ENCODE measurements around the gene HES7. TPM values are rescaled to one million over a fixed set of nuclear protein-coding genes. Genes with fewer than 3 reads are reported as not detected.

The HES7 gene
- total RNA-seq, 1 experiment from 2014 or later = 0.33 TPM

- H3K27ac ChIP-seq (ENCODE audit: insufficient read length, low read depth, low read length) = no peak overlapping the region
- H3K4me1 ChIP-seq (ENCODE audit: insufficient read depth, low read length) = no peaks in the 10 kb centered on the region; the same call in 1 of the 2 replicates
- H3K23ac ChIP-seq (ENCODE audit: insufficient read length, low read depth, low read length) = no peak overlapping the region
- WGBS (ENCODE audit: extremely low coverage, insufficient read length, low lambda C conversion rate) = no CpG with 5 or more reads among the region's 17 CpGs
- H3K4me3 Mint-ChIP-seq = peak overlapping the region; percentile 83 to 92
- H2AFZ ChIP-seq (ENCODE audit: low read length) = no peak overlapping the region
- H2AK5ac ChIP-seq (ENCODE audit: insufficient read length, low read length) = no peak overlapping the region
- H2BK15ac ChIP-seq (ENCODE audit: low read depth, low read length) = no peak overlapping the region
- DNase-seq = peak; percentile 71
- H3K79me2 ChIP-seq (ENCODE audit: insufficient read depth, low read length) = no peaks in the 10 kb centered on the region
- peaks cover 4 to 9% of the 10 kb centered on the region in 2 experiments; a peak in 2 of 5 replicates for H3K9me3 Mint-ChIP-seq
- H3K4me1 Mint-ChIP-seq = peaks cover 10% of the 10 kb centered on the region in 2 experiments
- no peak for TF ChIP-seq CTCF (conservative IDR thresholded peaks at IDR 0.05)
- H2BK12ac ChIP-seq (ENCODE audit: insufficient read length, low read depth, low read length) = no peak overlapping the region
- H3K27me3 ChIP-seq (ENCODE audit: insufficient read depth, low read length) = peaks cover 3% of the 10 kb centered on the region; the same call in 1 of the 2 replicates
- no peak overlapping the region for H2BK5ac ChIP-seq (ENCODE audit: insufficient read length, low read length)
- no peak overlapping the region for H3K4ac ChIP-seq (ENCODE audit: low read depth, low read length)
- peaks cover 10% of the 10 kb centered on the region for H3K23me2 ChIP-seq (ENCODE audit: insufficient read length, low read depth, low read length, poor library complexity, severe bottlenecking)
- H3K18ac ChIP-seq (ENCODE audit: insufficient read length, low read depth, low read length) = no peak overlapping the region
- no peak overlapping the region for H4K91ac ChIP-seq (ENCODE audit: insufficient read length, low read depth, low read length)
- no peak overlapping the region for H3K27ac Mint-ChIP-seq
- no peaks in the 10 kb centered on the region for H3K9me3 ChIP-seq (ENCODE audit: control insufficient read depth, low read depth, low read length)
- no peak overlapping the region for H3K14ac ChIP-seq (ENCODE audit: insufficient read depth, low read length)
- no peak overlapping the region for H4K8ac ChIP-seq (replicated peaks; ENCODE audit: insufficient read length, low read depth, low read length)
- no peak overlapping the region for H2BK20ac ChIP-seq (ENCODE audit: low read depth, low read length, poor library complexity, severe bottlenecking)
- H3K4me2 ChIP-seq (ENCODE audit: insufficient read depth, insufficient read length, low read length) = peak overlapping the region; percentile 55
- H3K79me1 ChIP-seq (ENCODE audit: insufficient read depth, low read depth, low read length, poor library complexity, severe bottlenecking) = no peaks in the 10 kb centered on the region
- H4K5ac ChIP-seq (ENCODE audit: insufficient read length, low read depth, low read length) = no peak overlapping the region
- no peak overlapping the region for H3T11ph ChIP-seq (ENCODE audit: low read length)
- H3K27me3 Mint-ChIP-seq (ENCODE audit: low read depth) = peaks cover 69% of the 10 kb centered on the region
- no peaks in the 10 kb centered on the region for H4K20me1 ChIP-seq (ENCODE audit: control insufficient read depth, insufficient read depth, insufficient read length)
- H3K36me3 Mint-ChIP-seq (ENCODE audit: insufficient read depth in 1 of 3, low read depth in 3 of 3) = peaks cover 0 to 10% (median 0%) of the 10 kb centered on the region in 3 experiments; a peak in 1 of 7 replicates
- no peak overlapping the region for H3K56ac ChIP-seq (ENCODE audit: insufficient read length, low read depth, low read length)
- no peak overlapping the region for H2BK120ac ChIP-seq (ENCODE audit: low read depth, low read length, poor library complexity, severe bottlenecking)
- no peak overlapping the region for H3K9ac ChIP-seq (ENCODE audit: extremely low read depth, insufficient read length, low read length)
These were observed 43.1 kb downstream of the HES7 start for GRCh38 chr17:8080799-8081219.

All from H9 (cell line).